Ovary (tissue), 9 donors: ENCODE measurements around the gene ZNF487. TPM values are rescaled to one million over a fixed set of nuclear protein-coding genes. Genes with fewer than 3 reads are reported as not detected.
A peak's percentile ranks its signal among the peaks of the same experiment; 100 is the strongest.

ENCODE experiments used
- DNase-seq, 5 donors: peaks; one replicate each; pipeline ENCODE4 v3.0.0-alpha.2; 2019 to 2020
- H3K27ac ChIP-seq, 2 donors: fragments of 200-600 bp; one replicate each; pipeline versions ENCODE4 v1.5.1 to v1.8.0; 2019 to 2022
- H3K27me3 ChIP-seq: fragments of 200-600 bp; one replicate; pipeline ENCODE4 v1.8.0; 2022
- H3K36me3 ChIP-seq: fragments of 200-600 bp; sonication (generic); one replicate; pipeline ENCODE4 v1.5.1; 2019
- H3K4me1 ChIP-seq: one replicate; pipeline ENCODE4 v1.8.1; 2013; ENCODE audit warnings: mild to moderate bottlenecking, moderate library complexity; ENCODE audit not compliant: insufficient read depth
- H3K4me3 ChIP-seq: fragments of 200-600 bp; sonication (generic); one replicate; pipeline ENCODE4 v1.5.1; 2017
- H3K9me3 ChIP-seq, 2 donors: fragments of 200-600 bp in 1 of 2; sonication (generic) in 1 of 2; one replicate each; pipeline versions ENCODE4 v1.5.1 to v1.8.1; 2013 to 2019; ENCODE audit warnings: mild to moderate bottlenecking in 1 of 2, moderate library complexity in 1 of 2
- CTCF ChIP-seq, 3 donors: fragments of 450-650 bp in 2 of 3; fragments of 200-600 bp in 1 of 3; IDR thresholded peaks; one replicate each; pipeline versions ENCODE4 v1.5.1 to v1.8.0; 2016 to 2022; ENCODE audit warnings: antibody characterized with exemption in 3 of 3, mild to moderate bottlenecking in 1 of 3
- EP300 ChIP-seq: sonication (generic); formaldehyde crosslinking; IDR thresholded peaks from one replicate; pipeline ENCODE4 v1.6.1; 2017; ENCODE audit warnings: antibody characterized with exemption
- POLR2A ChIP-seq: fragments of 450-650 bp; IDR thresholded peaks from one replicate; pipeline ENCODE4 v1.6.1; 2017; ENCODE audit warnings: antibody characterized with exemption, mild to moderate bottlenecking, moderate library complexity
- WGBS, 3 donors: extraction: QIAGEN DNeasy Blood & Tissue Kit in 1 of 3; methylation state at CpG; one replicate each; pipeline versions ENCODE4 v1.1.5 to v1.1.7; 2013 to 2017; 5-methylcytosine and 5-hydroxymethylcytosine counted together
- intact Hi-C, 4 donors: fragments of 100-400 bp; cut with DNase I; formaldehyde crosslinking; loops; one replicate each; pipeline versions ENCODE4 v1.11.0 to v1.15.1; 2022 to 2023
- polyA plus RNA-seq, 2 donors: library from polyadenylated mRNA; stranded (reverse); fragments of 200-250 nt in 1 of 2; fragments of 350-450 nt in 1 of 2; fragmentation: Illumina TruSeq in 1 of 2; extraction: RNeasy Lipid Tissue Mini Kit (QIAGEN cat#74804) in 1 of 2; gene quantifications; one replicate each; pipeline ENCODE4 v1.2.3, GENCODE V29; 2013 to 2014
- total RNA-seq, 7 donors: library from RNA; depleted of rRNA in 2 of 7; stranded (reverse); fragments of >200 nt in 2 of 7; fragmentation: NEBNext Ultra II Directional in 3 of 7; extraction: Animal tissue kit (Norgen Biotek cat#: 25700) in 3 of 7; gene quantifications; one replicate each; pipeline versions ENCODE4 v1.1.0 to v1.2.4, GENCODE V29; 2016 to 2023
- donor health status: DM: no; HTN: no; CAD: no; lungs with moderate emphysema.
- donor health status: DM: no; HTN: no; CAD: no.
- donor health status: Bipolar disorder and iron deficiency.
- donor health status: DM: yes; HTN: yes; CAD: no.
- donor health status: DM: no; HTN: no; CAD: no.
- donor health status: DM: yes; HTN: yes; CAD: no.

Gene ZNF487
- total and polyA plus RNA-seq, 9 donors: 6.4 to 30.1 (median 8.2) TPM

GRCh38 chr10:43394868-43395267 lies 42.0 kb upstream of the ZNF487 start:
- TF ChIP-seq CTCF (IDR thresholded peaks at IDR 0.05): no peak
- TF ChIP-seq EP300: no peak
- no peak for TF ChIP-seq POLR2A
- WGBS, 3 donors: 86 to 89% (median 87%) methylated on average over 6 of the region's 6 CpGs
- H3K4me1 ChIP-seq: peaks cover 18% of the 10 kb centered on the region
- no peak overlapping the region for H3K27ac ChIP-seq
- H3K27me3 ChIP-seq: no peaks in the 10 kb centered on the region
- H3K9me3 ChIP-seq: no peaks in the 10 kb centered on the region
- intact Hi-C loops: loop anchor here in 1 of 4 donors (5.0 kb wide), 1 partner anchor 42 kb away; the partner anchor contains the start of gene ZNF487
- H3K36me3 ChIP-seq: no peaks in the 10 kb centered on the region
- DNase-seq: no peak
- no peak overlapping the region for H3K4me3 ChIP-seq

- Histone ChIP-seq H3K4me1 (peaks cover 18% of the 10 kb centered on the region), H3K4me3 (peak overlapping the region; percentile 59), H3K9me3 (no peaks in the 10 kb centered on the region), H3K36me3 (no peaks in the 10 kb centered on the region), H3K27ac (peak overlapping the region; percentile 94 to 95), H3K27me3 (no peaks in the 10 kb centered on the region)
- intact Hi-C loops: loop anchor here in 1 of 4 donors (5.0 kb wide), 1 partner anchor 42 kb away; the partner anchor contains the start of gene ZNF487
- WGBS, 3 donors: 7 to 16% (median 9%) methylated on average over 16 to 18 of the region's 18 CpGs
- peak in 2 of 5 donors; percentile 51 for DNase-seq
- TF ChIP-seq POLR2A (no peak), CTCF (IDR thresholded peaks at IDR 0.05) (no peak), EP300 (no peak)
Measured at GRCh38 chr10:43395571-43396060, 41.3 kb upstream of the ZNF487 start.

- DNase-seq: peak; percentile 82 to 88 (median 86)
- no peaks in the 10 kb centered on the region for H3K9me3 ChIP-seq
- H3K27ac ChIP-seq: peak overlapping the region; percentile 94 to 95
- intact Hi-C loops: loop anchor here in 1 of 4 donors (5.0 kb wide), 1 partner anchor 41 kb away; the partner anchor contains the start of gene ZNF487
- 1 to 4% (median 1%) methylated on average over 33 to 68 of the region's 71 CpGs for WGBS, 3 donors
- no peaks in the 10 kb centered on the region for H3K36me3 ChIP-seq
- TF ChIP-seq EP300: no peak
- no peak for TF ChIP-seq POLR2A
- TF ChIP-seq CTCF (IDR thresholded peaks at IDR 0.05): no peak
- H3K4me1 ChIP-seq: peaks cover 18% of the 10 kb centered on the region
- H3K27me3 ChIP-seq: no peaks in the 10 kb centered on the region
- H3K4me3 ChIP-seq: peak overlapping the region; percentile 59
Measured at GRCh38 chr10:43396061-43396927, 40.6 kb upstream of the ZNF487 start.

GRCh38 chr10:43396928-43397624 lies 39.8 kb upstream of the ZNF487 start:
- peak; percentile 80 to 84 (median 83) for DNase-seq

More at GRCh38 chr10:43396928-43397624, 39.8 kb upstream of the ZNF487 start:
- Histone ChIP-seq H3K27me3 (no peaks in the 10 kb centered on the region), H3K4me1 (peaks cover 20% of the 10 kb centered on the region), H3K4me3 (peak overlapping the region; percentile 59), H3K36me3 (no peaks in the 10 kb centered on the region), H3K27ac (peak overlapping the region; percentile 94 to 95), H3K9me3 (no peaks in the 10 kb centered on the region)
- intact Hi-C loops: loop anchor here in 1 of 4 donors (5.0 kb wide), 1 partner anchor 40 kb away; the partner anchor contains the start of gene ZNF487
- TF ChIP-seq CTCF (IDR thresholded peaks at IDR 0.05) (no peak), POLR2A (peak; percentile 52), EP300 (no peak)
- 0 to 1% (median 1%) methylated on average over 38 to 70 of the region's 70 CpGs for WGBS, 3 donors
